ENCODE measurements around the gene RPS3. TPM values are rescaled to one million over a fixed set of nuclear protein-coding genes. Genes with fewer than 3 reads are reported as not detected.

RPS3 gene
- total RNA-seq, 1 experiment from 2014 or later = 1,749 TPM

GRCh38 chr11:75383246-75383645 lies 16.1 kb upstream of the RPS3 start:
- peaks cover 19% of the 10 kb centered on the region for H3K4me1 Mint-ChIP-seq (ENCODE audit: low read depth, unreplicated experiment)
- no peaks in the 10 kb centered on the region for H3K36me3 Mint-ChIP-seq (ENCODE audit: insufficient read depth, unreplicated experiment)
- intact Hi-C loops (cut with micrococcal nuclease; ENCODE audit: unreplicated experiment) = loop anchor here (5.0 kb wide), 1 partner anchor 41 kb away; no protein-coding TSS in a partner anchor
- DNase-seq = no peak
- BruUV-seq (replicated peaks) = no TSS peak
- CTCF ChIA-PET = interaction anchor here (0.6 to 1.4 kb wide), 2 partner anchors 103 to 122 kb away, joined by 4 read pairs; no protein-coding TSS in a partner anchor
- H3K27ac Mint-ChIP-seq (ENCODE audit: unreplicated experiment) = no peak overlapping the region
- no peaks in the 10 kb centered on the region for H3K27me3 Mint-ChIP-seq (ENCODE audit: unreplicated experiment)
- no peak overlapping the region for H3K4me3 Mint-ChIP-seq (ENCODE audit: low read depth, unreplicated experiment)
- no peak for TF ChIP-seq CTCF (IDR thresholded peaks at IDR 0.05; ENCODE audit: unreplicated experiment)
- no peaks in the 10 kb centered on the region for H3K9me3 Mint-ChIP-seq (ENCODE audit: low read depth, unreplicated experiment)

- DNase-seq = peak; percentile 78
- no peaks in the 10 kb centered on the region for H3K9me3 Mint-ChIP-seq (ENCODE audit: low read depth, unreplicated experiment)
- H3K4me3 Mint-ChIP-seq (ENCODE audit: low read depth, unreplicated experiment) = no peak overlapping the region
- TF ChIP-seq CTCF (IDR thresholded peaks at IDR 0.05; ENCODE audit: unreplicated experiment) = peak; percentile 97
- H3K36me3 Mint-ChIP-seq (ENCODE audit: insufficient read depth, unreplicated experiment) = no peaks in the 10 kb centered on the region
- no TSS peak for BruUV-seq (replicated peaks)
- CTCF ChIA-PET = interaction anchor here (0.6 kb wide), 1 partner anchor 57 kb away, joined by 3 read pairs; no protein-coding TSS in a partner anchor
- peaks cover 19% of the 10 kb centered on the region for H3K4me1 Mint-ChIP-seq (ENCODE audit: low read depth, unreplicated experiment)
- no peaks in the 10 kb centered on the region for H3K27me3 Mint-ChIP-seq (ENCODE audit: unreplicated experiment)
- intact Hi-C loops (cut with micrococcal nuclease; ENCODE audit: unreplicated experiment) = loop anchor here (1.0 to 5.0 kb wide), 3 partner anchors 42 to 104 kb away; no protein-coding TSS in a partner anchor
- H3K27ac Mint-ChIP-seq (ENCODE audit: unreplicated experiment) = no peak overlapping the region
Observed at GRCh38 chr11:75384438-75385080, 14.8 kb upstream of the RPS3 start.

DNA sequence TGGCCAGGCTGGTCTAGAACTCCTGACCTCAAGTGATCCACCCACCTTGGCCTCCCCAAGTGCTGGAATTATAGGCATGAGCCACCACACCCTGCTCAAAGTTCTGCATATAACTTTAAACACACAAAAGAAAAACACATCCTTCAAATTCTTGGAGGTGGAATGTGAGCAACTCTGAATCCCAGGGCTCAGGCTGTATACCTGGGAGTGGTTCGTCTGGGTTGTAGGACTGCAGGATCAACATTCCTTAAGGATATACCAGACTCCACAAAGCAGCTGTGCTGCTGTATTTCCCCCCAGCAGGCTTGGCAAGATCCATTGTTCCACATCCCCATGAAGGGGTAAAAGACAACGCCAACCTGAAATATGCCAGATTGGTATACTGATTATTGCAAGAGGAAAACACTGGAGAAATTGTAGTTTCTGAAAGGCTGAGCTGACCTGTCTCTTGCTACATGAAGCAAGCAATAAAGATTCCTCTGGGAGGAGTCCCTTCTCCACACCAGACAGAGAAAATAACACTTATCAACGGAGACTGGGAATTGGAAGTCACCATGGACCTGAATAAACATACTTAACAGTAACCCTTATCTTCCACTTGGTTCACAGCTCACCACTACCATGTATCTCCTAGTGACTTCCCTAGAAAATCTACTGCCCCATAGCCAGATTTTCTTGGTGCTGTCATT lies 12.2 kb upstream of the RPS3 start:
- Mint-ChIP-seq H3K27me3 (ENCODE audit: unreplicated experiment) (no peaks in the 10 kb centered on the region), H3K36me3 (ENCODE audit: insufficient read depth, unreplicated experiment) (no peaks in the 10 kb centered on the region), H3K4me3 (ENCODE audit: low read depth, unreplicated experiment) (no peak overlapping the region), H3K4me1 (ENCODE audit: low read depth, unreplicated experiment) (peaks cover 8% of the 10 kb centered on the region), H3K27ac (ENCODE audit: unreplicated experiment) (no peak overlapping the region), H3K9me3 (ENCODE audit: low read depth, unreplicated experiment) (no peaks in the 10 kb centered on the region)
- CTCF ChIA-PET = interaction anchor here (0.6 to 2.1 kb wide), 5 partner anchors 44 to 215 kb away, joined by 4 to 9 read pairs (median 5); no protein-coding TSS in a partner anchor
- BruUV-seq (replicated peaks) = no TSS peak
- DNase-seq = no peak
- TF ChIP-seq CTCF (IDR thresholded peaks at IDR 0.05; ENCODE audit: unreplicated experiment) = no peak
- intact Hi-C loops (cut with micrococcal nuclease; ENCODE audit: unreplicated experiment) = no loop called here

DNA sequence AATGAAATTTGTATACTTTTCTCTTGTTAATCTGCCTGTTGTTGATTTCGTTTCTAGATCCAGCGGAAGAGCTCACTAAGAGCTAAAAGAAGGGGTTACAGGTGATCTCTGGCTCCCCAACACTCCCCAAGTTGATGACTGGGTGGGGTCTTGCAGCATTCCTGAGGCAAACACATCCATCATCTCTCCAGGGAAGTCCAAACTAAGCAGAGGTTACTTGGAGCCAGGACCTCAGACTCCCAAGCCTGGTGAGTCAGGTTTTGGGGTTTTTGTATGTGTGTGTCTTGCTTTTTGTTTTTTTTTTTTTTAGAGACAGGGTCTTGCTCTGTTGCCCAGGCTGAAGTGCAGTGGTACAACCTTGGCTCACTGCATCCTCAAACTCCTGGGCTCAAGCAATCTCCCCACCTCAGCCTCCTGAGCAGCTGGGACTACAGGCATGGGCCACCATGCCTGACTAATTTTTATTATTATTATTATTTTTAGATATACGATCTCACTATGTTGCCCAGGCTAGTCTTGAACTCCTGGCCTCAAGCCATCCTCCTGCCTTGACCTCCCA lies 11.5 kb upstream of the RPS3 start:
- no peaks in the 10 kb centered on the region for H3K36me3 Mint-ChIP-seq (ENCODE audit: insufficient read depth, unreplicated experiment)

More for the DNA sequence above, 11.5 kb upstream of the RPS3 start:
- DNase-seq = no peak
- no peak overlapping the region for H3K27ac Mint-ChIP-seq (ENCODE audit: unreplicated experiment)
- H3K9me3 Mint-ChIP-seq (ENCODE audit: low read depth, unreplicated experiment) = no peaks in the 10 kb centered on the region
- H3K27me3 Mint-ChIP-seq (ENCODE audit: unreplicated experiment) = no peaks in the 10 kb centered on the region
- intact Hi-C loops (cut with micrococcal nuclease; ENCODE audit: unreplicated experiment) = loop anchor here (1.0 kb wide), 1 partner anchor 144 kb away; no protein-coding TSS in a partner anchor
- CTCF ChIA-PET = interaction anchor here (0.6 to 2.1 kb wide), 8 partner anchors 20 to 146 kb away, joined by 3 to 9 read pairs (median 4); no protein-coding TSS in a partner anchor
- no TSS peak for BruUV-seq (replicated peaks)
- H3K4me1 Mint-ChIP-seq (ENCODE audit: low read depth, unreplicated experiment) = peaks cover 8% of the 10 kb centered on the region
- H3K4me3 Mint-ChIP-seq (ENCODE audit: low read depth, unreplicated experiment) = no peak overlapping the region
- no peak for TF ChIP-seq CTCF (IDR thresholded peaks at IDR 0.05; ENCODE audit: unreplicated experiment)
